T-helper 17 cell (primary cell): Measurements from ENCODE around the gene FOCAD. TPM values are rescaled to one million over a fixed set of nuclear protein-coding genes. Genes with fewer than 3 reads are reported as not detected.

Source experiments
- ATAC-seq: fragments of 150-1000 bp; cut with Tn5 transposase; 2 replicates; pipeline ENCODE4 v1.10.0; 2021; ENCODE audit warnings: mild to moderate bottlenecking, moderate library complexity
- DNase-seq, 3 donors: peaks; one replicate each; pipeline versions ENCODE4 v3.0.0 to v3.0.0-alpha.2; 2020 to 2021
- H3K9me3 ChIP-seq: one replicate; pipeline ENCODE4 v1.7.0; 2013; ENCODE audit warnings: low read length, mild to moderate bottlenecking; ENCODE audit not compliant: control insufficient read depth, poor library complexity, severe bottlenecking
- H3K27ac Mint-ChIP-seq: one replicate; pipeline ENCODE4 v1.8.0; 2022; ENCODE audit warnings: mild to moderate bottlenecking, moderate library complexity, mixed read lengths
- H3K27me3 Mint-ChIP-seq: one replicate; pipeline ENCODE4 v1.8.0; 2022; ENCODE audit warnings: mixed read lengths
- H3K36me3 Mint-ChIP-seq: one replicate; pipeline ENCODE4 v1.8.0; 2022; ENCODE audit warnings: low read depth, mixed read lengths
- H3K4me1 Mint-ChIP-seq: one replicate; pipeline ENCODE4 v1.8.0; 2022; ENCODE audit warnings: mild to moderate bottlenecking, mixed read lengths
- H3K4me3 Mint-ChIP-seq: one replicate; pipeline ENCODE4 v1.8.0; 2022; ENCODE audit warnings: mild to moderate bottlenecking, moderate library complexity, mixed read lengths
- total RNA-seq, 4 donors: library from RNA in 2 of 4; stranded (reverse) in 2 of 4; gene quantifications; one replicate each; pipeline ENCODE4 v1.2.3 and lab custom pipeline; 2022 to 2026

Gene FOCAD
- total RNA-seq, 2 donors from 2014 or later, result 16.2 to 18.2 TPM

GRCh38 chr9:20725675-20726074, 41.6 kb downstream of the FOCAD start:
- no peak for ATAC-seq
- Mint-ChIP-seq H3K4me1 (peaks cover 23% of the 10 kb centered on the region), H3K27ac (no peak overlapping the region), H3K4me3 (peak overlapping the region; percentile 12), H3K27me3 (no peaks in the 10 kb centered on the region), H3K36me3 (peaks cover 12% of the 10 kb centered on the region)
- H3K9me3 ChIP-seq, result no peaks in the 10 kb centered on the region
- DNase-seq, result no peak

- ATAC-seq, result no peak
- Mint-ChIP-seq H3K4me1 (peaks cover 23% of the 10 kb centered on the region), H3K27me3 (no peaks in the 10 kb centered on the region), H3K36me3 (peaks cover 12% of the 10 kb centered on the region), H3K27ac (no peak overlapping the region), H3K4me3 (no peak overlapping the region)
- no peaks in the 10 kb centered on the region for H3K9me3 ChIP-seq
- no peak for DNase-seq
These were observed 42.1 kb downstream of the FOCAD start for GRCh38 chr9:20726144-20726543.

- Mint-ChIP-seq H3K36me3 (peaks cover 9% of the 10 kb centered on the region), H3K4me1 (peaks cover 22% of the 10 kb centered on the region), H3K27me3 (no peaks in the 10 kb centered on the region), H3K4me3 (no peak overlapping the region), H3K27ac (no peak overlapping the region)
- ATAC-seq (no peak), DNase-seq (no peak)
- no peaks in the 10 kb centered on the region for H3K9me3 ChIP-seq
These were observed 44.6 kb downstream of the FOCAD start for GRCh38 chr9:20728493-20729220.

- no peak overlapping the region for H3K4me3 Mint-ChIP-seq
- no peak overlapping the region for H3K27ac Mint-ChIP-seq
- H3K36me3 Mint-ChIP-seq, result peaks cover 8% of the 10 kb centered on the region
- no peaks in the 10 kb centered on the region for H3K9me3 ChIP-seq
- ATAC-seq, result no peak
- H3K27me3 Mint-ChIP-seq, result no peaks in the 10 kb centered on the region
- no peak for DNase-seq
- H3K4me1 Mint-ChIP-seq, result peaks cover 22% of the 10 kb centered on the region
These were observed 45.5 kb downstream of the FOCAD start for GRCh38 chr9:20729523-20729922.

GRCh38 chr9:20732118-20732517, 48.1 kb downstream of the FOCAD start:
- peaks cover 8% of the 10 kb centered on the region for H3K36me3 Mint-ChIP-seq
- H3K27ac Mint-ChIP-seq, result no peak overlapping the region
- H3K9me3 ChIP-seq, result no peaks in the 10 kb centered on the region
- no peak overlapping the region for H3K4me3 Mint-ChIP-seq
- H3K27me3 Mint-ChIP-seq, result no peaks in the 10 kb centered on the region
- peaks cover 12% of the 10 kb centered on the region for H3K4me1 Mint-ChIP-seq
- ATAC-seq (no peak), DNase-seq (no peak)

- Mint-ChIP-seq H3K27ac (no peak overlapping the region), H3K4me3 (no peak overlapping the region), H3K4me1 (peaks cover 11% of the 10 kb centered on the region), H3K27me3 (no peaks in the 10 kb centered on the region), H3K36me3 (peaks cover 8% of the 10 kb centered on the region)
- H3K9me3 ChIP-seq, result no peaks in the 10 kb centered on the region
- no peak for ATAC-seq
- no peak for DNase-seq
These were observed 50.2 kb downstream of the FOCAD start for GRCh38 chr9:20734275-20734674.

GRCh38 chr9:20740304-20740703, 56.2 kb downstream of the FOCAD start:
- DNase-seq (no peak), ATAC-seq (no peak)
- H3K27ac Mint-ChIP-seq, result peak overlapping the region; percentile 45
- peaks cover 2% of the 10 kb centered on the region for H3K36me3 Mint-ChIP-seq
- no peaks in the 10 kb centered on the region for H3K9me3 ChIP-seq
- H3K27me3 Mint-ChIP-seq, result no peaks in the 10 kb centered on the region
- H3K4me1 Mint-ChIP-seq, result peaks cover 9% of the 10 kb centered on the region
- no peak overlapping the region for H3K4me3 Mint-ChIP-seq

GRCh38 chr9:20740929-20741582, 57.0 kb downstream of the FOCAD start:
- peak; percentile 21 for ATAC-seq
- H3K4me3 Mint-ChIP-seq, result no peak overlapping the region
- H3K27ac Mint-ChIP-seq, result no peak overlapping the region

GRCh38 chr9:20742833-20743232, 58.8 kb downstream of the FOCAD start:
- ATAC-seq (no peak), DNase-seq (no peak)
- peaks cover 2% of the 10 kb centered on the region for H3K36me3 Mint-ChIP-seq
- no peaks in the 10 kb centered on the region for H3K9me3 ChIP-seq
- no peak overlapping the region for H3K4me3 Mint-ChIP-seq
- H3K27ac Mint-ChIP-seq, result no peak overlapping the region
- H3K4me1 Mint-ChIP-seq, result peaks cover 9% of the 10 kb centered on the region
- H3K27me3 Mint-ChIP-seq, result no peaks in the 10 kb centered on the region

More at GRCh38 chr9:20740929-20741582, 57.0 kb downstream of the FOCAD start:
- Mint-ChIP-seq H3K4me1 (peaks cover 11% of the 10 kb centered on the region), H3K36me3 (peaks cover 2% of the 10 kb centered on the region), H3K27me3 (no peaks in the 10 kb centered on the region)
- DNase-seq, result no peak
- H3K9me3 ChIP-seq, result no peaks in the 10 kb centered on the region

- Mint-ChIP-seq H3K27ac (no peak overlapping the region), H3K4me1 (peaks cover 9% of the 10 kb centered on the region), H3K4me3 (no peak overlapping the region), H3K36me3 (peaks cover 2% of the 10 kb centered on the region), H3K27me3 (no peaks in the 10 kb centered on the region)
- ATAC-seq (no peak), DNase-seq (no peak)
- no peaks in the 10 kb centered on the region for H3K9me3 ChIP-seq
These were observed 60.1 kb downstream of the FOCAD start for GRCh38 chr9:20744036-20744630.

GRCh38 chr9:20746967-20747366, 62.9 kb downstream of the FOCAD start:
- H3K36me3 Mint-ChIP-seq, result peaks cover 4% of the 10 kb centered on the region
- peaks cover 2% of the 10 kb centered on the region for H3K4me1 Mint-ChIP-seq
- no peak for DNase-seq

GRCh38 chr9:20749496-20750198, 65.6 kb downstream of the FOCAD start:
- H3K9me3 ChIP-seq, result no peaks in the 10 kb centered on the region
- DNase-seq, result no peak
- ATAC-seq, result no peak
- Mint-ChIP-seq H3K4me1 (peaks cover 5% of the 10 kb centered on the region), H3K27me3 (no peaks in the 10 kb centered on the region), H3K4me3 (no peak overlapping the region), H3K36me3 (peaks cover 3% of the 10 kb centered on the region), H3K27ac (no peak overlapping the region)

More at GRCh38 chr9:20746967-20747366, 62.9 kb downstream of the FOCAD start:
- H3K4me3 Mint-ChIP-seq, result no peak overlapping the region
- no peak overlapping the region for H3K27ac Mint-ChIP-seq
- H3K27me3 Mint-ChIP-seq, result no peaks in the 10 kb centered on the region
- ATAC-seq, result no peak
- H3K9me3 ChIP-seq, result no peaks in the 10 kb centered on the region

GRCh38 chr9:20753761-20754160, 69.7 kb downstream of the FOCAD start:
- ATAC-seq, result no peak

More at GRCh38 chr9:20753761-20754160, 69.7 kb downstream of the FOCAD start:
- Mint-ChIP-seq H3K36me3 (peaks cover 6% of the 10 kb centered on the region), H3K27me3 (no peaks in the 10 kb centered on the region), H3K4me1 (peaks cover 3% of the 10 kb centered on the region), H3K4me3 (no peak overlapping the region), H3K27ac (no peak overlapping the region)
- no peak for DNase-seq
- H3K9me3 ChIP-seq, result no peaks in the 10 kb centered on the region
